WTC11 (cell line): ENCODE data around the gene ACP1. TPM values are rescaled to one million over a fixed set of nuclear protein-coding genes. Genes with fewer than 3 reads are reported as not detected.

Source experiments
- ATAC-seq: fragments of 200-7000 bp; cut with Tn5 transposase; 2 replicates; pipeline ENCODE4 v1.10.0; 2021; ENCODE audit warnings: mild to moderate bottlenecking, moderate library complexity
- CTCF ChIA-PET: fragments of 300-600 bp; sonication (Branson Sonifier 250); formaldehyde crosslinking; loops from one replicate; lab custom pipeline; 2021; ENCODE audit warnings: antibody characterized with exemption; lab: Charles Lee
- POLR2A ChIA-PET: fragments of 350-600 bp; sonication (Branson Sonifier 250); formaldehyde crosslinking; loops from one replicate; lab custom pipeline; 2021; ENCODE audit warnings: antibody characterized with exemption; lab: Charles Lee
- DNase-seq: peaks from one replicate; pipeline ENCODE4 v3.0.0; 2021; ENCODE audit warnings: low spot score
- H3K27ac Mint-ChIP-seq: 2 replicates; pipeline ENCODE4 v1.8.0; 2021; ENCODE audit warnings: mixed read lengths
- H3K27me3 Mint-ChIP-seq: 2 replicates; pipeline ENCODE4 v1.8.0; 2021; ENCODE audit warnings: low read depth, mild to moderate bottlenecking, moderate library complexity, mixed read lengths
- H3K36me3 Mint-ChIP-seq: 2 replicates; pipeline ENCODE4 v1.8.0; 2021; ENCODE audit warnings: mixed read lengths
- H3K4me1 Mint-ChIP-seq: 2 replicates; pipeline ENCODE4 v1.8.0; 2022; ENCODE audit warnings: mixed read lengths
- H3K4me3 Mint-ChIP-seq: 2 replicates; pipeline ENCODE4 v1.8.0; 2021; ENCODE audit warnings: mild to moderate bottlenecking, moderate library complexity, mixed read lengths
- H3K9me3 Mint-ChIP-seq: 2 replicates; pipeline ENCODE4 v1.8.0; 2021; ENCODE audit warnings: mixed read lengths
- CDX4 ChIP-seq: fragments of 250-450 bp; sonication (Bioruptor Pico); IDR thresholded peaks from 2 replicates; pipeline ENCODE4 v1.9.0; 2021; ENCODE audit warnings: moderate library complexity, mild to moderate bottlenecking, inconsistent platforms, borderline replicate concordance
- E2F4 ChIP-seq: sonication (generic); formaldehyde crosslinking; IDR thresholded peaks from 2 replicates; pipeline ENCODE4 v1.8.1; 2022; ENCODE audit warnings: low read depth, mild to moderate bottlenecking, moderate library complexity, missing genetic modification reagents, borderline replicate concordance
- EMX1 ChIP-seq: fragments of 250-450 bp; sonication (Bioruptor Pico); IDR thresholded peaks from 2 replicates; pipeline ENCODE4 v1.8.0; 2021; ENCODE audit warnings: mild to moderate bottlenecking
- FOXP4 ChIP-seq: sonication (generic); formaldehyde crosslinking; IDR thresholded peaks from 2 replicates; pipeline ENCODE4 v1.8.0; 2022; ENCODE audit warnings: mild to moderate bottlenecking, missing genetic modification reagents
- NR2C2 ChIP-seq: sonication (generic); formaldehyde crosslinking; IDR thresholded peaks from 2 replicates; pipeline ENCODE4 v1.8.0; 2022; ENCODE audit warnings: mild to moderate bottlenecking, missing genetic modification reagents
- PREB ChIP-seq: sonication (generic); formaldehyde crosslinking; IDR thresholded peaks from 2 replicates; pipeline ENCODE4 v1.8.1; 2022; ENCODE audit warnings: mild to moderate bottlenecking, missing genetic modification reagents, moderate library complexity, borderline replicate concordance
- SMAD3 ChIP-seq: sonication (generic); formaldehyde crosslinking; IDR thresholded peaks from 2 replicates; pipeline ENCODE4 v1.8.0; 2022; ENCODE audit warnings: missing genetic modification reagents, mild to moderate bottlenecking, borderline replicate concordance
- TEAD1 ChIP-seq: sonication (generic); formaldehyde crosslinking; IDR thresholded peaks from 2 replicates; pipeline ENCODE4 v1.8.0; 2022; ENCODE audit warnings: mild to moderate bottlenecking, missing genetic modification reagents
- ZNF532 ChIP-seq: fragments of 250-450 bp; sonication (Bioruptor Pico); IDR thresholded peaks from 2 replicates; pipeline ENCODE4 v1.9.0; 2021; ENCODE audit warnings: mild to moderate bottlenecking, borderline replicate concordance
- total RNA-seq: library from RNA; stranded (reverse); gene quantifications from 3 replicates; pipeline ENCODE4 v1.2.3, GENCODE V29; 2021
- TF ChIP-seq, protein P1 (sequence below): sonication (generic); formaldehyde crosslinking; IDR thresholded peaks from 2 replicates; pipeline ENCODE4 v1.8.0; 2023; ENCODE audit warnings: missing genetic modification reagents, mild to moderate bottlenecking, borderline replicate concordance
- TF ChIP-seq, protein P2 (sequence below): sonication (generic); formaldehyde crosslinking; conservative IDR thresholded peaks from 2 replicates; pipeline ENCODE4 v1.8.1; 2022; ENCODE audit warnings: mild to moderate bottlenecking, missing genetic modification reagents
- TF ChIP-seq, protein P3 (sequence below): sonication (generic); formaldehyde crosslinking; IDR thresholded peaks from 2 replicates; pipeline ENCODE4 v1.8.1; 2022; ENCODE audit warnings: mild to moderate bottlenecking, moderate library complexity, missing genetic modification reagents
- TF ChIP-seq, protein P4 (sequence below): sonication (generic); formaldehyde crosslinking; conservative IDR thresholded peaks from 2 replicates; pipeline ENCODE4 v1.8.1; 2023; ENCODE audit warnings: mild to moderate bottlenecking, low read depth, missing genetic modification reagents, moderate library complexity

Gene ACP1
- total RNA-seq, 1 experiment from 2014 or later, result 150 TPM

GRCh38 chr2:295090-295489, 30.3 kb downstream of the ACP1 start (continued):
- no peak for TF ChIP-seq ZNF532
- no peak for TF ChIP-seq CDX4 (CRISPR knock-in tag)
- TF ChIP-seq, protein P1, sequence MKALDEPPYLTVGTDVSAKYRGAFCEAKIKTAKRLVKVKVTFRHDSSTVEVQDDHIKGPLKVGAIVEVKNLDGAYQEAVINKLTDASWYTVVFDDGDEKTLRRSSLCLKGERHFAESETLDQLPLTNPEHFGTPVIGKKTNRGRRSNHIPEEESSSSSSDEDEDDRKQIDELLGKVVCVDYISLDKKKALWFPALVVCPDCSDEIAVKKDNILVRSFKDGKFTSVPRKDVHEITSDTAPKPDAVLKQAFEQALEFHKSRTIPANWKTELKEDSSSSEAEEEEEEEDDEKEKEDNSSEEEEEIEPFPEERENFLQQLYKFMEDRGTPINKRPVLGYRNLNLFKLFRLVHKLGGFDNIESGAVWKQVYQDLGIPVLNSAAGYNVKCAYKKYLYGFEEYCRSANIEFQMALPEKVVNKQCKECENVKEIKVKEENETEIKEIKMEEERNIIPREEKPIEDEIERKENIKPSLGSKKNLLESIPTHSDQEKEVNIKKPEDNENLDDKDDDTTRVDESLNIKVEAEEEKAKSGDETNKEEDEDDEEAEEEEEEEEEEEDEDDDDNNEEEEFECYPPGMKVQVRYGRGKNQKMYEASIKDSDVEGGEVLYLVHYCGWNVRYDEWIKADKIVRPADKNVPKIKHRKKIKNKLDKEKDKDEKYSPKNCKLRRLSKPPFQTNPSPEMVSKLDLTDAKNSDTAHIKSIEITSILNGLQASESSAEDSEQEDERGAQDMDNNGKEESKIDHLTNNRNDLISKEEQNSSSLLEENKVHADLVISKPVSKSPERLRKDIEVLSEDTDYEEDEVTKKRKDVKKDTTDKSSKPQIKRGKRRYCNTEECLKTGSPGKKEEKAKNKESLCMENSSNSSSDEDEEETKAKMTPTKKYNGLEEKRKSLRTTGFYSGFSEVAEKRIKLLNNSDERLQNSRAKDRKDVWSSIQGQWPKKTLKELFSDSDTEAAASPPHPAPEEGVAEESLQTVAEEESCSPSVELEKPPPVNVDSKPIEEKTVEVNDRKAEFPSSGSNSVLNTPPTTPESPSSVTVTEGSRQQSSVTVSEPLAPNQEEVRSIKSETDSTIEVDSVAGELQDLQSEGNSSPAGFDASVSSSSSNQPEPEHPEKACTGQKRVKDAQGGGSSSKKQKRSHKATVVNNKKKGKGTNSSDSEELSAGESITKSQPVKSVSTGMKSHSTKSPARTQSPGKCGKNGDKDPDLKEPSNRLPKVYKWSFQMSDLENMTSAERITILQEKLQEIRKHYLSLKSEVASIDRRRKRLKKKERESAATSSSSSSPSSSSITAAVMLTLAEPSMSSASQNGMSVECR (CRISPR knock-in tag), result no peak

DNA sequence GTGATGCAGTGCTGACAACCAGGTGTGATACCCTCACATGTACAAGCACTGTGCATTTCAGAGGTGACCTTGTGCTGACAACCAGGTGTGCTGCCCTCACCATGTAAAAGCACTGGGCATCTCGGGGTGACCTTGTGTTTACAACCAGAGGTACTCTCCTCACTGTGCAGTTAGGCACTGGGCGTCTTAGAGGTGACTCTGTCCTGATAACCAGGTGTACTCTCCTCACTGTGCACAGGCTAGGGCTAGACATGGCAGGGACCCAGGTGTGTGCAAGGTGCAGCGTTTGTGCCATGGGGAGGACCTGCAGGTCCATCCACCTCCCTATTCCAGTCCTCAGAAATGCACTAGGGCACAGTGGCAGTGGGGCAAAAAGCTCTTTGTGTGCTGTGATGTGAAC, 31.6 kb downstream of the ACP1 start:
- no peak overlapping the region for H3K27ac Mint-ChIP-seq
- ChIA-PET POLR2A (no interaction called here), CTCF (no interaction called here)
- peaks cover 31% of the 10 kb centered on the region for H3K27me3 Mint-ChIP-seq
- no peak for ATAC-seq
- H3K36me3 Mint-ChIP-seq, result peaks cover 6% of the 10 kb centered on the region; the same call in 1 of the 2 replicates
- no peak overlapping the region for H3K4me3 Mint-ChIP-seq
- DNase-seq, result no peak
- H3K4me1 Mint-ChIP-seq, result no peaks in the 10 kb centered on the region
- H3K9me3 Mint-ChIP-seq, result peaks cover 25% of the 10 kb centered on the region
- TF ChIP-seq, protein P2, sequence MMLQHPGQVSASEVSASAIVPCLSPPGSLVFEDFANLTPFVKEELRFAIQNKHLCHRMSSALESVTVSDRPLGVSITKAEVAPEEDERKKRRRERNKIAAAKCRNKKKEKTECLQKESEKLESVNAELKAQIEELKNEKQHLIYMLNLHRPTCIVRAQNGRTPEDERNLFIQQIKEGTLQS (CRISPR knock-in tag), result no peak

GRCh38 chr2:305366-305765, 40.6 kb downstream of the ACP1 start:
- POLR2A ChIA-PET, result no interaction called here
- no peak for DNase-seq
- H3K9me3 Mint-ChIP-seq, result peaks cover 24% of the 10 kb centered on the region
- H3K27ac Mint-ChIP-seq, result no peak overlapping the region
- H3K27me3 Mint-ChIP-seq, result no peaks in the 10 kb centered on the region; the same call in none of the 2 replicates
- CTCF ChIA-PET, result no interaction called here
- ATAC-seq, result no peak
- peaks cover 15% of the 10 kb centered on the region for H3K4me1 Mint-ChIP-seq
- no peak overlapping the region for H3K4me3 Mint-ChIP-seq
- H3K36me3 Mint-ChIP-seq, result peaks cover 6% of the 10 kb centered on the region; the same call in 1 of the 2 replicates
- TF ChIP-seq TEAD1 (CRISPR knock-in tag) (no peak), E2F4 (CRISPR knock-in tag) (no peak), SMAD3 (CRISPR knock-in tag) (no peak), FOXP4 (CRISPR knock-in tag) (no peak), NR2C2 (CRISPR knock-in tag) (no peak), PREB (no peak), EMX1 (CRISPR knock-in tag) (no peak)
- TF ChIP-seq, protein P3, sequence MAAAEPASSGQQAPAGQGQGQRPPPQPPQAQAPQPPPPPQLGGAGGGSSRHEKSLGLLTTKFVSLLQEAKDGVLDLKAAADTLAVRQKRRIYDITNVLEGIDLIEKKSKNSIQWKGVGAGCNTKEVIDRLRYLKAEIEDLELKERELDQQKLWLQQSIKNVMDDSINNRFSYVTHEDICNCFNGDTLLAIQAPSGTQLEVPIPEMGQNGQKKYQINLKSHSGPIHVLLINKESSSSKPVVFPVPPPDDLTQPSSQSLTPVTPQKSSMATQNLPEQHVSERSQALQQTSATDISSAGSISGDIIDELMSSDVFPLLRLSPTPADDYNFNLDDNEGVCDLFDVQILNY (CRISPR knock-in tag), result no peak
- TF ChIP-seq, protein P4, sequence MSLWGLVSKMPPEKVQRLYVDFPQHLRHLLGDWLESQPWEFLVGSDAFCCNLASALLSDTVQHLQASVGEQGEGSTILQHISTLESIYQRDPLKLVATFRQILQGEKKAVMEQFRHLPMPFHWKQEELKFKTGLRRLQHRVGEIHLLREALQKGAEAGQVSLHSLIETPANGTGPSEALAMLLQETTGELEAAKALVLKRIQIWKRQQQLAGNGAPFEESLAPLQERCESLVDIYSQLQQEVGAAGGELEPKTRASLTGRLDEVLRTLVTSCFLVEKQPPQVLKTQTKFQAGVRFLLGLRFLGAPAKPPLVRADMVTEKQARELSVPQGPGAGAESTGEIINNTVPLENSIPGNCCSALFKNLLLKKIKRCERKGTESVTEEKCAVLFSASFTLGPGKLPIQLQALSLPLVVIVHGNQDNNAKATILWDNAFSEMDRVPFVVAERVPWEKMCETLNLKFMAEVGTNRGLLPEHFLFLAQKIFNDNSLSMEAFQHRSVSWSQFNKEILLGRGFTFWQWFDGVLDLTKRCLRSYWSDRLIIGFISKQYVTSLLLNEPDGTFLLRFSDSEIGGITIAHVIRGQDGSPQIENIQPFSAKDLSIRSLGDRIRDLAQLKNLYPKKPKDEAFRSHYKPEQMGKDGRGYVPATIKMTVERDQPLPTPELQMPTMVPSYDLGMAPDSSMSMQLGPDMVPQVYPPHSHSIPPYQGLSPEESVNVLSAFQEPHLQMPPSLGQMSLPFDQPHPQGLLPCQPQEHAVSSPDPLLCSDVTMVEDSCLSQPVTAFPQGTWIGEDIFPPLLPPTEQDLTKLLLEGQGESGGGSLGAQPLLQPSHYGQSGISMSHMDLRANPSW (CRISPR knock-in tag), result no peak
